A549 (cell line): Measurements from ENCODE around the gene IGF1R.
A peak's percentile ranks its signal among the peaks of the same experiment; 100 is the strongest.

Source experiments
- EHF ChIP-seq: fragments of 250-450 bp; sonication (Bioruptor Pico); IDR thresholded peaks from 2 replicates; pipeline ENCODE4 v1.5.0; 2020; ENCODE audit warnings: mild to moderate bottlenecking
- EP300 ChIP-seq, 2 experiments: fragments of >200 bp; sonication (Bioruptor Twin); formaldehyde crosslinking; IDR thresholded peaks; 2 replicates in 1 of 2; 3 replicates in 1 of 2; pipeline ENCODE4 v1.6.1; 2016 to 2017
- HDAC2 ChIP-seq: fragments of 200-600 bp; sonication (generic); IDR thresholded peaks from 2 replicates; pipeline ENCODE4 v1.6.1; 2016
- MYC ChIP-seq: IDR thresholded peaks from 2 replicates; pipeline ENCODE4 v1.6.1; 2012; ENCODE audit warnings: mild to moderate bottlenecking, inconsistent platforms, low read length, improper control_type of control experiment, borderline replicate concordance
- POLR2A ChIP-seq: IDR thresholded peaks from 2 replicates; pipeline ENCODE4 v1.6.1; 2012; ENCODE audit warnings: mild to moderate bottlenecking, low read length
- TF ChIP-seq, protein P1 (sequence below): fragments of >200 bp; sonication (Bioruptor Twin); formaldehyde crosslinking; IDR thresholded peaks from 3 replicates; pipeline ENCODE4 v1.5.1; 2016
- TF ChIP-seq, protein P2 (sequence below): fragments of 200-600 bp; sonication (generic); IDR thresholded peaks from 2 replicates; pipeline ENCODE4 v1.6.1; 2016; ENCODE audit warnings: antibody characterized with exemption, mild to moderate bottlenecking, moderate library complexity

DNA sequence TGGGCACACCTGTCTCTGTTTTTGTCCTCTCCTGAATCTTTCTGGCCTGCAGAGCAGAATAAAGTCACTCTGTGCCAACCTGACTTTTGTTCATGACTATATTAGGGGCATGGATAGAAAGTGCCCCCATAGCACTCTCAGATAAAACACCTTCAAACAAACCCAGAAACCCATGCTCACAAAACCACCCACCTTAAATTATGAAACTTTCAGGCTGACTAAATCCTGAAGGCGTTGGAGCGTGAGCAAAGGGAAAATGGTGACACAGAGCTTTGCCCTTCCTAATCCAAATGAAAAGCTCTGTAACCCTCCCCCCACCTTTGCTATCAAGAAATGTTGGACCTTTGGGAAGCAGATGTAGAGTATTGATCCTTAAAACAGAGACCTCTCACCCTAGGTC, 138.9 kb downstream of the IGF1R start:
- TF ChIP-seq, protein P1, sequence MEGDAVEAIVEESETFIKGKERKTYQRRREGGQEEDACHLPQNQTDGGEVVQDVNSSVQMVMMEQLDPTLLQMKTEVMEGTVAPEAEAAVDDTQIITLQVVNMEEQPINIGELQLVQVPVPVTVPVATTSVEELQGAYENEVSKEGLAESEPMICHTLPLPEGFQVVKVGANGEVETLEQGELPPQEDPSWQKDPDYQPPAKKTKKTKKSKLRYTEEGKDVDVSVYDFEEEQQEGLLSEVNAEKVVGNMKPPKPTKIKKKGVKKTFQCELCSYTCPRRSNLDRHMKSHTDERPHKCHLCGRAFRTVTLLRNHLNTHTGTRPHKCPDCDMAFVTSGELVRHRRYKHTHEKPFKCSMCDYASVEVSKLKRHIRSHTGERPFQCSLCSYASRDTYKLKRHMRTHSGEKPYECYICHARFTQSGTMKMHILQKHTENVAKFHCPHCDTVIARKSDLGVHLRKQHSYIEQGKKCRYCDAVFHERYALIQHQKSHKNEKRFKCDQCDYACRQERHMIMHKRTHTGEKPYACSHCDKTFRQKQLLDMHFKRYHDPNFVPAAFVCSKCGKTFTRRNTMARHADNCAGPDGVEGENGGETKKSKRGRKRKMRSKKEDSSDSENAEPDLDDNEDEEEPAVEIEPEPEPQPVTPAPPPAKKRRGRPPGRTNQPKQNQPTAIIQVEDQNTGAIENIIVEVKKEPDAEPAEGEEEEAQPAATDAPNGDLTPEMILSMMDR: no peak
- TF ChIP-seq POLR2A: no peak
- TF ChIP-seq EHF (CRISPR knock-in tag): no peak
- no peak for TF ChIP-seq EP300 (IDR thresholded peaks at IDR 0.05)
- TF ChIP-seq, protein P2, sequence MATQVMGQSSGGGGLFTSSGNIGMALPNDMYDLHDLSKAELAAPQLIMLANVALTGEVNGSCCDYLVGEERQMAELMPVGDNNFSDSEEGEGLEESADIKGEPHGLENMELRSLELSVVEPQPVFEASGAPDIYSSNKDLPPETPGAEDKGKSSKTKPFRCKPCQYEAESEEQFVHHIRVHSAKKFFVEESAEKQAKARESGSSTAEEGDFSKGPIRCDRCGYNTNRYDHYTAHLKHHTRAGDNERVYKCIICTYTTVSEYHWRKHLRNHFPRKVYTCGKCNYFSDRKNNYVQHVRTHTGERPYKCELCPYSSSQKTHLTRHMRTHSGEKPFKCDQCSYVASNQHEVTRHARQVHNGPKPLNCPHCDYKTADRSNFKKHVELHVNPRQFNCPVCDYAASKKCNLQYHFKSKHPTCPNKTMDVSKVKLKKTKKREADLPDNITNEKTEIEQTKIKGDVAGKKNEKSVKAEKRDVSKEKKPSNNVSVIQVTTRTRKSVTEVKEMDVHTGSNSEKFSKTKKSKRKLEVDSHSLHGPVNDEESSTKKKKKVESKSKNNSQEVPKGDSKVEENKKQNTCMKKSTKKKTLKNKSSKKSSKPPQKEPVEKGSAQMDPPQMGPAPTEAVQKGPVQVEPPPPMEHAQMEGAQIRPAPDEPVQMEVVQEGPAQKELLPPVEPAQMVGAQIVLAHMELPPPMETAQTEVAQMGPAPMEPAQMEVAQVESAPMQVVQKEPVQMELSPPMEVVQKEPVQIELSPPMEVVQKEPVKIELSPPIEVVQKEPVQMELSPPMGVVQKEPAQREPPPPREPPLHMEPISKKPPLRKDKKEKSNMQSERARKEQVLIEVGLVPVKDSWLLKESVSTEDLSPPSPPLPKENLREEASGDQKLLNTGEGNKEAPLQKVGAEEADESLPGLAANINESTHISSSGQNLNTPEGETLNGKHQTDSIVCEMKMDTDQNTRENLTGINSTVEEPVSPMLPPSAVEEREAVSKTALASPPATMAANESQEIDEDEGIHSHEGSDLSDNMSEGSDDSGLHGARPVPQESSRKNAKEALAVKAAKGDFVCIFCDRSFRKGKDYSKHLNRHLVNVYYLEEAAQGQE: 0 out of 2 replicates have a peak, but pooled peaks have one; percentile 35
- TF ChIP-seq MYC: no peak
- no peak for TF ChIP-seq HDAC2
